Measurements from ENCODE around the gene ADAMTS12. TPM values are rescaled to one million over a fixed set of nuclear protein-coding genes. Genes with fewer than 3 reads are reported as not detected.

The ADAMTS12 gene
- total and polyA plus RNA-seq, 2 experiments from 2014 or later = 7.8 to 11.5 TPM

DNA sequence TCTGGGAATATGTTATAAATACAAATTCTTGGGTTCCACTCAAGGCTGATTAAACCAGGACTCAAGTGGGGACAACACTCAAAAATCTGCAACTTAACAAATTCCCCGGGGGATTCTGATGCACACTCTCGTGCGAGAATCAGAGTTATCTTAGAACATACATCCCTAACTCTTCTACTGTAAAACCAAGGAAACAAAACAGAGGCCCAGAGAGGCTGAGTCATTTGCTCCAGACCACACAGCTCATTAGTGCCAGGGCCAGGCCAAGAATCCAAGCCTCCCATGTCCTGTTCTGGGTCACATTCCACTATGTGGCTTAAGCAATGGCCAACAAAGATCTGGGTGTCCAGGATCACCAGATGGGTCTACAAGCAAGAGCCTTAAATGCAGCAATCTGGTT, 166.0 kb downstream of the ADAMTS12 start:
- Histone ChIP-seq H3K9ac (no peak overlapping the region), H3K9me2 (ENCODE audit: insufficient read depth) (no peaks in the 10 kb centered on the region), H2AFZ (no peak overlapping the region), H3K4me2 (ENCODE audit: unreplicated experiment) (no peak overlapping the region), H3K4me3 (no peak overlapping the region), H4K20me1 (ENCODE audit: insufficient read depth) (no peaks in the 10 kb centered on the region), H3K79me2 (ENCODE audit: insufficient read depth) (no peaks in the 10 kb centered on the region), H3F3A (ENCODE audit: insufficient read depth) (no peaks in the 10 kb centered on the region), H3K4me1 (ENCODE audit: insufficient read depth) (peaks cover 20% of the 10 kb centered on the region), H3K36me3 (ENCODE audit: low read depth) (no peaks in the 10 kb centered on the region), H3K27ac (peak overlapping the region; percentile 26), H3K27me3 (replicated peaks; ENCODE audit: insufficient read depth) (no peaks in the 10 kb centered on the region), H3K9me3 (ENCODE audit: low read depth) (no peaks in the 10 kb centered on the region)
- 64 to 73% methylated on average over 3 of the region's 3 CpGs for WGBS, 2 experiments (ENCODE audit: low coverage in 1 of 2, low lambda C conversion rate in 2 of 2, missing lambda C conversion rate in 2 of 2)
- TF ChIP-seq EZH2 (IDR thresholded peaks at IDR 0.05; ENCODE audit: insufficient read depth, poor library complexity, severe bottlenecking) = no peak
- TF ChIP-seq EZH2phosphoT487 (IDR thresholded peaks at IDR 0.05; ENCODE audit: insufficient read depth, low read depth) = no peak
- in situ Hi-C loops (cut with MboI) = no loop called here
- DNase-seq = peak; percentile 74

DNA sequence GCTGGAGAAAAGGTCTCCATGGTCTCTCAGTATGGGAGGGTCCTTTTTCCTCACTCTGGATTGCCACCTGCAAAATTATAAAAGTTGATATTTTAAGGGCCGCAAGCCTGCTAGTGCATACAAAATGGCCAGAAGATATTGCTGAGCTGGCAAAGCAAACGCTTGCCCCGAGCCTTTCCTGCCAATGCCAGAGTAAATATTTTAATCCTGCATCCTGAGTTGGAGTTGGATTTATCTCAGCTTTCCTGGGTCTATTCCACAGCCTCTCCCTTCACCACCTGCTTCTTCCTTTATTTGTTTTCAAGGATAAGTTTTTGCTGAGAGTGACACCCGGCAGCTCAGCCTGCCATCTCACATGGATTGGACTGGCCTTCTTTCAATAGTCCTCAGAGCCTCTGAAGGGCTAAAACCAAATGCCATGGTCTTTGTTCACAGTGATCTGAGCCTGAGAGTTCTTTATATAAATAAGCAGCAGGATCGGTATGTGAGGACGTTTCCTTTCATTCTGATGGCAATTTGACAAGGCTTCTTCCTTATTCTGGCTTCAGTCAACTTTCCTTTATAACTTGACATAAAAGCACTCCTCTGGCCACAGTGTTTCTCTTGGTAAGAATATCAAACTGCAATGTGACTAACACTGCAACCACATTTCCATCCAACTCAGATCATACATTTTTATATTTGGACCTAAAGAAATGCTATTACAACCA, 170.1 kb downstream of the ADAMTS12 start:
- no peak overlapping the region for H3K9ac ChIP-seq
- in situ Hi-C loops (cut with MboI) = no loop called here
- WGBS, 2 experiments (ENCODE audit: low coverage in 1 of 2, low lambda C conversion rate in 2 of 2, missing lambda C conversion rate in 2 of 2) = 55 to 61% methylated on average over 6 of the region's 6 CpGs

GRCh38 chr5:33720176-33720575, 171.6 kb downstream of the ADAMTS12 start:
- no peaks in the 10 kb centered on the region for H3K79me2 ChIP-seq (ENCODE audit: insufficient read depth)
- H2AFZ ChIP-seq = no peak overlapping the region
- H3K27me3 ChIP-seq (replicated peaks; ENCODE audit: insufficient read depth) = no peaks in the 10 kb centered on the region
- H3K4me1 ChIP-seq (ENCODE audit: insufficient read depth) = peaks cover under 1% of the 10 kb centered on the region; the same call in 1 of the 2 replicates
- H3K4me2 ChIP-seq (ENCODE audit: unreplicated experiment) = no peak overlapping the region
- in situ Hi-C loops (cut with MboI) = no loop called here
- no peaks in the 10 kb centered on the region for H3K9me3 ChIP-seq (ENCODE audit: low read depth)
- no peak overlapping the region for H3K9ac ChIP-seq
- H3F3A ChIP-seq (ENCODE audit: insufficient read depth) = no peaks in the 10 kb centered on the region
- no peaks in the 10 kb centered on the region for H4K20me1 ChIP-seq (ENCODE audit: insufficient read depth)
- H3K36me3 ChIP-seq (ENCODE audit: low read depth) = no peaks in the 10 kb centered on the region
- H3K4me3 ChIP-seq = no peak overlapping the region
- no peaks in the 10 kb centered on the region for H3K9me2 ChIP-seq (ENCODE audit: insufficient read depth)
- DNase-seq = no peak
- 8 to 20% methylated on average over 1 of the region's 1 CpG for WGBS, 2 experiments (ENCODE audit: low coverage in 1 of 2, low lambda C conversion rate in 2 of 2, missing lambda C conversion rate in 2 of 2)
- TF ChIP-seq EZH2phosphoT487 (IDR thresholded peaks at IDR 0.05; ENCODE audit: insufficient read depth, low read depth) (no peak), EZH2 (IDR thresholded peaks at IDR 0.05; ENCODE audit: insufficient read depth, poor library complexity, severe bottlenecking) (no peak)
- H3K27ac ChIP-seq = no peak overlapping the region

More for the DNA sequence above, 170.1 kb downstream of the ADAMTS12 start:
- Histone ChIP-seq H3K27me3 (replicated peaks; ENCODE audit: insufficient read depth) (no peaks in the 10 kb centered on the region), H3K9me3 (ENCODE audit: low read depth) (no peaks in the 10 kb centered on the region), H3K4me2 (ENCODE audit: unreplicated experiment) (no peak overlapping the region), H4K20me1 (ENCODE audit: insufficient read depth) (no peaks in the 10 kb centered on the region), H3K9me2 (ENCODE audit: insufficient read depth) (no peaks in the 10 kb centered on the region), H3K36me3 (ENCODE audit: low read depth) (no peaks in the 10 kb centered on the region), H3K4me3 (no peak overlapping the region), H3K79me2 (ENCODE audit: insufficient read depth) (no peaks in the 10 kb centered on the region), H3K4me1 (ENCODE audit: insufficient read depth) (peaks cover 14% of the 10 kb centered on the region), H3F3A (ENCODE audit: insufficient read depth) (no peaks in the 10 kb centered on the region), H2AFZ (no peak overlapping the region), H3K27ac (no peak overlapping the region)
- TF ChIP-seq EZH2 (IDR thresholded peaks at IDR 0.05; ENCODE audit: insufficient read depth, poor library complexity, severe bottlenecking) (no peak), EZH2phosphoT487 (IDR thresholded peaks at IDR 0.05; ENCODE audit: insufficient read depth, low read depth) (no peak)
- no peak for DNase-seq

DNA sequence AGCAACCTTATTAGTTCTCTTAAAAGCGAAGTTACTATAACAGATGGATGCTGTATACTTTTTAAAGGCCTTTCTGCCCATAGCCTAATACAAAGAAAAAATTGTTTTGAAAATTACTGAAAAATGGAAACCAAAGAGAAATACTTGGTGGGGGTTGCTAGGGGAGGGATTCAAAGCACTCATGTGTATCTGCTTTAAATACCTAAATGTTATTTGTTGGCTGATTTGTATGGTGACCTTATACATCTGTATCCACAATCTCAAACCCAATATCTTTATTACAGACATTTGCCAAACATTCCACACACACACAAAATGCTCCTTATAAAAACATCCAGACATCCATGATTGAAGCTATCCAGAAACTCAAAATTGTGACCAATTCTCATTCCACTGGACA, 172.0 kb downstream of the ADAMTS12 start:
- H3K4me2 ChIP-seq (ENCODE audit: unreplicated experiment) = no peak overlapping the region
- H3K36me3 ChIP-seq (ENCODE audit: low read depth) = no peaks in the 10 kb centered on the region
- no peaks in the 10 kb centered on the region for H4K20me1 ChIP-seq (ENCODE audit: insufficient read depth)
- H3K4me3 ChIP-seq = no peak overlapping the region
- H3K9me3 ChIP-seq (ENCODE audit: low read depth) = no peaks in the 10 kb centered on the region
- no peak for DNase-seq
- in situ Hi-C loops (cut with MboI) = no loop called here
- H3K27ac ChIP-seq = no peak overlapping the region
- H3K27me3 ChIP-seq (replicated peaks; ENCODE audit: insufficient read depth) = no peaks in the 10 kb centered on the region
- no peaks in the 10 kb centered on the region for H3K4me1 ChIP-seq (ENCODE audit: insufficient read depth)
- H3K9ac ChIP-seq = no peak overlapping the region
- no peaks in the 10 kb centered on the region for H3K79me2 ChIP-seq (ENCODE audit: insufficient read depth)
- H3K9me2 ChIP-seq (ENCODE audit: insufficient read depth) = no peaks in the 10 kb centered on the region
- WGBS, 2 experiments (ENCODE audit: low coverage in 1 of 2, low lambda C conversion rate in 2 of 2, missing lambda C conversion rate in 2 of 2) = 95 to 100% methylated on average over 1 of the region's 1 CpG
- no peak for TF ChIP-seq EZH2phosphoT487 (IDR thresholded peaks at IDR 0.05; ENCODE audit: insufficient read depth, low read depth)
- TF ChIP-seq EZH2 (IDR thresholded peaks at IDR 0.05; ENCODE audit: insufficient read depth, poor library complexity, severe bottlenecking) = no peak
- no peaks in the 10 kb centered on the region for H3F3A ChIP-seq (ENCODE audit: insufficient read depth)
- no peak overlapping the region for H2AFZ ChIP-seq

Data from GM23248 (cell line).